Measurements from ENCODE around the gene RPS28. TPM values are rescaled to one million over a fixed set of nuclear protein-coding genes. Genes with fewer than 3 reads are reported as not detected.

RPS28 gene
- total RNA-seq, 4 donors from 2014 or later = 248 to 436 (median 313) TPM

DNA sequence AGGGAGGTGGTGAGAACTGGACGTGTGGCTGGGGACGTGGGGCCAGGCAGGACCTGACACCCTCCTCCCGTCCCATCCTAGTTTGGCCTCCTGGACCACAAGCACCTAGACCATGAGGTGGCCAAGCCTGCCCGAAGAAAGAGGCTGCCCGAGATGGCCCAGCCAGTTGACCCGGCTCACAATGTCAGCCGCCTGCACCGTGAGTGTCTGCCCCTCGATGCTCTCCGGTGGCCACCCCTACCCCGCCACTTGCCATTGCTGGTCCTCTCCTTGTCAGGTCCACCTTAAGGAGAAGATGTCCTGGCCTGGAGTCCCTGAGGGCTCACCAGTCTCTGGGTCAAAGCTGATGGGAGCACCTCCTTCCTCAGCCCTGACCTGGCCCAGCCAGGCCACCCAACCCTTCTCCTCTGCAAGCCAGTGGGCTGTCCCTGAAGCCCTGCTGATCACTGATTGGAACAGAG lies 44.9 kb downstream of the RPS28 start:
- ATAC-seq = no peak
- peaks cover 0 to 8% of the 10 kb centered on the region in 2 donors for H3K36me3 ChIP-seq
- no peak for TF ChIP-seq POLR2A (IDR thresholded peaks at IDR 0.05)
- TF ChIP-seq, protein P1, sequence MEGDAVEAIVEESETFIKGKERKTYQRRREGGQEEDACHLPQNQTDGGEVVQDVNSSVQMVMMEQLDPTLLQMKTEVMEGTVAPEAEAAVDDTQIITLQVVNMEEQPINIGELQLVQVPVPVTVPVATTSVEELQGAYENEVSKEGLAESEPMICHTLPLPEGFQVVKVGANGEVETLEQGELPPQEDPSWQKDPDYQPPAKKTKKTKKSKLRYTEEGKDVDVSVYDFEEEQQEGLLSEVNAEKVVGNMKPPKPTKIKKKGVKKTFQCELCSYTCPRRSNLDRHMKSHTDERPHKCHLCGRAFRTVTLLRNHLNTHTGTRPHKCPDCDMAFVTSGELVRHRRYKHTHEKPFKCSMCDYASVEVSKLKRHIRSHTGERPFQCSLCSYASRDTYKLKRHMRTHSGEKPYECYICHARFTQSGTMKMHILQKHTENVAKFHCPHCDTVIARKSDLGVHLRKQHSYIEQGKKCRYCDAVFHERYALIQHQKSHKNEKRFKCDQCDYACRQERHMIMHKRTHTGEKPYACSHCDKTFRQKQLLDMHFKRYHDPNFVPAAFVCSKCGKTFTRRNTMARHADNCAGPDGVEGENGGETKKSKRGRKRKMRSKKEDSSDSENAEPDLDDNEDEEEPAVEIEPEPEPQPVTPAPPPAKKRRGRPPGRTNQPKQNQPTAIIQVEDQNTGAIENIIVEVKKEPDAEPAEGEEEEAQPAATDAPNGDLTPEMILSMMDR (IDR thresholded peaks at IDR 0.05 in 4 of 5, conservative IDR thresholded peaks at IDR 0.05 in 1 of 5) = no peak
- intact Hi-C loops (cut with DNase I; ENCODE audit: low total_unique reads) (no loop called here), in situ Hi-C loops (cut with MboI; ENCODE audit: low sequenced_read_pairs in 4 of 4) (no loop called here)
- no peak for DNase-seq
- peak overlapping the region; percentile 47 to 87 (median 78) for H3K4me3 ChIP-seq
- H3K27me3 ChIP-seq = no peaks in the 10 kb centered on the region
- peak overlapping the region; percentile 66 to 99 (median 88) for H3K27ac ChIP-seq
- no peaks in the 10 kb centered on the region for H3K9me3 ChIP-seq
- peaks cover 49 to 65% of the 10 kb centered on the region in 2 donors for H3K4me1 ChIP-seq

DNA sequence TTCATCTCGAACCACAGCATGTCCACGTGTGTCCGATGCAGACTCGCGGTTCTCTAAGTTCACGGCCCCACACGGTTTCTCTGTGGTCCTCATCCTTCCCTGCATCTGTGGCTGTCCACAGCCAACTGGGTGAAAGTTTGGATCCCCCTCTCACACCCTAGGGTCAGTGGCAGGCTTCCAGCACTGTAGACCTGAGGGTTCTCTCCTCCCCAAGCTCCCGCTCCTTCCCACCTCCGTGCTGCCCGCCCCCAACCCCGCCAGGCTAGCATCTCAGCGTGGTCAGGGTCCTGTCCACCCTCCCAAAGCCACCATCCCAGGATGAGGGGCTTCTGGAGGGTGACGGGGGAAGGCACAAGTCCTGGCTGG lies 45.6 kb downstream of the RPS28 start:
- ATAC-seq = no peak

DNA sequence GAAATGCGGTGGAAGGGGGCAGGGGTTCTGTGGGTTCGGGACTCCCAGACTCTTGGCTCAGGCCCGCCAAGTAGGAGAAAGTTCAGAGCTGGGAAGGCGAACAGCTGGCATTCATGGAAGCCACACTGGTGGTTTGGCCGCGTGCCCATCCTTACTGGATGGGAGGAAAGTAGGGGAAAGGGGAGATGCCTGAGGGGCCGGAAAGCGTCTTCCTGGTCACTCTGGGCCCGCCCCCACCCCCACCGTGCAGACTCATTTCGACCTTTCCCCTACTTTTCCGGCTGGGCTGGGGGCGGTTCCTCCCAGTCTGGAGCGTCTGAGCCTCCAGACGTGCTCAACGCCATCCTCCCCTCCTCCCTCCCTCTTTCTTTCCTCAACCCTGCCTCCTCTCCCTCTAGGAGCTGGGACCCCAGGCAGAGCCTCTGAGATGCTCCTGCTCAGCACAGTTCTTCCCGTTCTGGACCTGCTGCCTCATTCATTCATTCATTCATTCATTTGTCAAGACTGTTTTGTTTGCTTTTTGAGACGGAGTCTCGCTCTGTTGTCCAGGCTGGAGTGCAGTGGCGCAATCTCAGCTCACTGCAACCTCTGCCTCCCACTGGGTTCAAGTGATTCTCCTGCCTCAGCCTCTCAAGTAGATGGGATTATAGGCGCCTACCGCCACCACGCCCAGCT lies 46.2 kb downstream of the RPS28 start:
- H3K9me3 ChIP-seq = no peaks in the 10 kb centered on the region
- H3K36me3 ChIP-seq = peaks cover 0 to 14% of the 10 kb centered on the region in 2 donors
- in situ Hi-C loops (cut with MboI; ENCODE audit: low sequenced_read_pairs in 4 of 4) (no loop called here), intact Hi-C loops (cut with DNase I; ENCODE audit: low total_unique reads) (loop anchor here (1.0 to 2.0 kb wide), 2 partner anchors 15 to 23 kb away; partner anchors contain the start of gene RAB11B)
- ATAC-seq = peak; percentile 59 to 61
- no peaks in the 10 kb centered on the region for H3K27me3 ChIP-seq
- H3K27ac ChIP-seq = peak overlapping the region; percentile 66 to 99 (median 88)
- TF ChIP-seq POLR2A (IDR thresholded peaks at IDR 0.05) = peak in 1 of 2 donors; percentile 14
- TF ChIP-seq, protein P1 (IDR thresholded peaks at IDR 0.05 in 4 of 5, conservative IDR thresholded peaks at IDR 0.05 in 1 of 5) = no peak
- peak overlapping the region; percentile 47 to 87 (median 78) for H3K4me3 ChIP-seq
- peaks cover 38 to 54% of the 10 kb centered on the region in 2 donors for H3K4me1 ChIP-seq
- peak; percentile 81 to 90 for DNase-seq

More for the DNA sequence above, 45.6 kb downstream of the RPS28 start:
- no peaks in the 10 kb centered on the region for H3K27me3 ChIP-seq
- intact Hi-C loops (cut with DNase I; ENCODE audit: low total_unique reads) (loop anchor here (1.0 kb wide), 1 partner anchor 23 kb away; the partner anchor contains the start of gene RAB11B), in situ Hi-C loops (cut with MboI; ENCODE audit: low sequenced_read_pairs in 4 of 4) (no loop called here)
- no peak for DNase-seq
- no peaks in the 10 kb centered on the region for H3K9me3 ChIP-seq
- peak overlapping the region; percentile 47 to 87 (median 78) for H3K4me3 ChIP-seq
- H3K27ac ChIP-seq = peak overlapping the region; percentile 66 to 99 (median 88)
- H3K4me1 ChIP-seq = peaks cover 42 to 58% of the 10 kb centered on the region in 2 donors
- TF ChIP-seq, protein P1 (IDR thresholded peaks at IDR 0.05 in 4 of 5, conservative IDR thresholded peaks at IDR 0.05 in 1 of 5) = no peak
- no peak for TF ChIP-seq POLR2A (IDR thresholded peaks at IDR 0.05)
- H3K36me3 ChIP-seq = peaks cover 0 to 12% of the 10 kb centered on the region in 2 donors

DNA sequence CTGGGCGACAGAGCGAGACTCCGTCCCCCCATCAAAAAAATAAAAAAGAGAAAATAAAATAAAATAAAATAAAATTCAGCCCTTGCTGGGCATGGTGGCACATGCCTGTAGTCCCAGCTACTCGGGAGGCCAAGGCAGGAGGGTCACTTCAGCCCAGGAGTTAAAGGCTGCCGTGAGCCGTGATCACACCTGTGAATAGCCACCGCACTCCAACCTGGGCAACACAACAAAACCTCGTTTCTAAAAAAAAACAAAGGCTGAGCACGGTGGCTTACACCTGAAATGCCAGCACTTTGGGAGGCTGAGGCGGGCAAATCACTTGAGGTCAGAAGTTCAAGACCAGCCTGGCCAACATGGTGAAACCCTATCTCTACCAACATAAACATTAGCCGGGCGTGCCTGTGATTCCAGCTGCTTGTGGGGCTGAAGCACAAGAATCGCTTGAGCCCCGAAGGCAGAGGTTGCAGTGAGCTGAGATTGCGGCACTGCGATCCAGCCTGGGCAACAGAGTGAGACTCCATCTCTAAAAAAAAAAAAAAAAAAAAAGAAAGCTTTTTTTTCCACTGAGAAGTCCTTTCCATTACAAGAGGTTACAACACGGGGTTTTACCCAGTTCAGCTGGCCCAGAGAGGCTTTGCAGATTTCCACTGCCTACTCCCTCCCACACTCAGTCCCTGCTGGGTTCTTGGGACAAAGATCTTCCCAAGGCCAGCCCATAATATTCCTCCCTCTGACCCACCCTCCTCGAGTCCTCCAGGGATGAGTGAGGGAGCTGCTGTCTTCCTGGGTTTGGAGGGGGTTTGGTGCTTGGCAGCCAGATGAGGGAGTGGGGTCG lies 49.1 kb downstream of the RPS28 start:
- ATAC-seq = no peak
- H3K27ac ChIP-seq = peak overlapping the region in 3 of 4 donors; percentile 44 to 99 (median 58)
- no peaks in the 10 kb centered on the region for H3K9me3 ChIP-seq
- no peaks in the 10 kb centered on the region for H3K27me3 ChIP-seq
- intact Hi-C loops (cut with DNase I; ENCODE audit: low total_unique reads) = no loop called here
- in situ Hi-C loops (cut with MboI; ENCODE audit: low sequenced_read_pairs in 4 of 4) = no loop called here
- DNase-seq = no peak
- TF ChIP-seq POLR2A (IDR thresholded peaks at IDR 0.05) = no peak
- TF ChIP-seq, protein P1 (IDR thresholded peaks at IDR 0.05 in 4 of 5, conservative IDR thresholded peaks at IDR 0.05 in 1 of 5) = no peak
- H3K36me3 ChIP-seq = peaks cover 0 to 35% of the 10 kb centered on the region in 2 donors
- H3K4me3 ChIP-seq = no peak overlapping the region
- H3K4me1 ChIP-seq = peaks cover 29 to 32% of the 10 kb centered on the region in 2 donors
